Measurements from ENCODE around the gene RNPS1. TPM values are rescaled to one million over a fixed set of nuclear protein-coding genes. Genes with fewer than 3 reads are reported as not detected.

RNPS1 gene
- total RNA-seq, 3 donors from 2014 or later (not counting 1 experiment from before 2014, with no cell fraction given) = 269 to 284 (median 273) TPM

GRCh38 chr16:2236337-2237101 is 31.4 kb downstream of the RNPS1 start, which contains the start of gene DNASE1L2:
Gene DNASE1L2 (plus strand): TSS chr16:2236444. CDS start chr16:2236817, 373 bp downstream.
- WGBS (ENCODE audit: insufficient coverage) = 19% methylated on average over 64 of the region's 64 CpGs
- no peaks in the 10 kb centered on the region for H3K9me3 ChIP-seq (ENCODE audit: control insufficient read depth, insufficient read depth, low read length)
- no peak for TF ChIP-seq CTCF (IDR thresholded peaks at IDR 0.05)
- no peak within 1 kb of the TSS for H3K27ac ChIP-seq (ENCODE audit: low read length)
- H3K27ac Mint-ChIP-seq = no peak within 1 kb of the TSS
- ATAC-seq (peak in 1 of 3 donors; percentile 24), DNase-seq (no peak)
- no peaks in the 10 kb centered on the region for H3K4me1 Mint-ChIP-seq
- no peak within 1 kb of the TSS for H3K4me3 Mint-ChIP-seq
- no peak within 1 kb of the TSS for H3K4me3 ChIP-seq (ENCODE audit: low read length)
- H3K4me1 ChIP-seq (ENCODE audit: control insufficient read depth, insufficient read depth, low read length) = peaks cover 13% of the 10 kb centered on the region
- H3K36me3 ChIP-seq (ENCODE audit: control insufficient read depth, insufficient read depth, low read length) = peaks cover 37% of the 10 kb centered on the region
- no peaks in the 10 kb centered on the region for H3K27me3 Mint-ChIP-seq (ENCODE audit: low read depth in 2 of 2)
- no peaks in the 10 kb centered on the region for H3K9me3 Mint-ChIP-seq
- H3K27me3 ChIP-seq (ENCODE audit: control insufficient read depth, insufficient read depth, low read length) = peaks cover 6% of the 10 kb centered on the region
- no peaks in the 10 kb centered on the region for H3K36me3 Mint-ChIP-seq
- intact Hi-C loops (cut with micrococcal nuclease) = no loop called here

GRCh38 chr16:2235695-2236336 is 32.1 kb downstream of the RNPS1 start:
- no peak overlapping the region for H3K27ac Mint-ChIP-seq
- no peaks in the 10 kb centered on the region for H3K9me3 Mint-ChIP-seq
- intact Hi-C loops (cut with micrococcal nuclease) = no loop called here
- no peak for DNase-seq
- Histone ChIP-seq H3K4me1 (ENCODE audit: control insufficient read depth, insufficient read depth, low read length) (peaks cover 13% of the 10 kb centered on the region), H3K27ac (ENCODE audit: low read length) (no peak overlapping the region), H3K9me3 (ENCODE audit: control insufficient read depth, insufficient read depth, low read length) (no peaks in the 10 kb centered on the region), H3K36me3 (ENCODE audit: control insufficient read depth, insufficient read depth, low read length) (peaks cover 44% of the 10 kb centered on the region), H3K4me3 (ENCODE audit: low read length) (no peak overlapping the region), H3K27me3 (ENCODE audit: control insufficient read depth, insufficient read depth, low read length) (peaks cover 6% of the 10 kb centered on the region)
- H3K4me3 Mint-ChIP-seq = no peak overlapping the region
- no peaks in the 10 kb centered on the region for H3K27me3 Mint-ChIP-seq (ENCODE audit: low read depth in 2 of 2)
- ATAC-seq = no peak
- H3K4me1 Mint-ChIP-seq = no peaks in the 10 kb centered on the region
- H3K36me3 Mint-ChIP-seq = no peaks in the 10 kb centered on the region
- WGBS (ENCODE audit: insufficient coverage) = 90% methylated on average over 19 of the region's 19 CpGs
- no peak for TF ChIP-seq CTCF (IDR thresholded peaks at IDR 0.05)

GRCh38 chr16:2235234-2235651 is 32.7 kb downstream of the RNPS1 start:
- no peak overlapping the region for H3K27ac Mint-ChIP-seq
- H3K4me1 Mint-ChIP-seq = no peaks in the 10 kb centered on the region
- H3K27me3 Mint-ChIP-seq (ENCODE audit: low read depth in 2 of 2) = no peaks in the 10 kb centered on the region
- no peak for TF ChIP-seq CTCF (IDR thresholded peaks at IDR 0.05)
- no peak overlapping the region for H3K27ac ChIP-seq (ENCODE audit: low read length)
- intact Hi-C loops (cut with micrococcal nuclease) = no loop called here
- H3K9me3 ChIP-seq (ENCODE audit: control insufficient read depth, insufficient read depth, low read length) = no peaks in the 10 kb centered on the region
- WGBS (ENCODE audit: insufficient coverage) = 95% methylated on average over 28 of the region's 28 CpGs
- H3K4me3 Mint-ChIP-seq = no peak overlapping the region
- ATAC-seq (no peak), DNase-seq (no peak)
- H3K27me3 ChIP-seq (ENCODE audit: control insufficient read depth, insufficient read depth, low read length) = peaks cover 6% of the 10 kb centered on the region
- H3K4me1 ChIP-seq (ENCODE audit: control insufficient read depth, insufficient read depth, low read length) = peaks cover 13% of the 10 kb centered on the region
- no peaks in the 10 kb centered on the region for H3K9me3 Mint-ChIP-seq
- H3K36me3 ChIP-seq (ENCODE audit: control insufficient read depth, insufficient read depth, low read length) = peaks cover 46% of the 10 kb centered on the region
- no peaks in the 10 kb centered on the region for H3K36me3 Mint-ChIP-seq
- H3K4me3 ChIP-seq (ENCODE audit: low read length) = no peak overlapping the region

Measured in natural killer cell (primary cell).